ENCODE data around the gene C1GALT1.

C1GALT1 gene

GRCh38 chr7:7203813-7204575 lies 21.6 kb downstream of the C1GALT1 start:
- TF ChIP-seq CTCF (IDR thresholded peaks at IDR 0.05; ENCODE audit: insufficient read depth, low read depth, low read length, missing control alignments): no peak
- no peak for DNase-seq (ENCODE audit: low read depth)
- no peak overlapping the region for H3K4me3 ChIP-seq (ENCODE audit: low read length)

- DNase-seq (ENCODE audit: low read depth): peak; percentile 82
- no peak for TF ChIP-seq CTCF (IDR thresholded peaks at IDR 0.05; ENCODE audit: insufficient read depth, low read depth, low read length, missing control alignments)
- no peak overlapping the region for H3K4me3 ChIP-seq (ENCODE audit: low read length)
Measured at GRCh38 chr7:7207876-7208275, 25.5 kb downstream of the C1GALT1 start.

- no peak for TF ChIP-seq CTCF (IDR thresholded peaks at IDR 0.05; ENCODE audit: insufficient read depth, low read depth, low read length, missing control alignments)
- H3K4me3 ChIP-seq (ENCODE audit: low read length): no peak overlapping the region
- no peak for DNase-seq (ENCODE audit: low read depth)
Measured at GRCh38 chr7:7208520-7208919, 26.2 kb downstream of the C1GALT1 start.

GRCh38 chr7:7209412-7210050 lies 27.2 kb downstream of the C1GALT1 start:
- no peak for DNase-seq (ENCODE audit: low read depth)
- no peak overlapping the region for H3K4me3 ChIP-seq (ENCODE audit: low read length)
- no peak for TF ChIP-seq CTCF (IDR thresholded peaks at IDR 0.05; ENCODE audit: insufficient read depth, low read depth, low read length, missing control alignments)

- no peak overlapping the region for H3K4me3 ChIP-seq (ENCODE audit: low read length)
- no peak for DNase-seq (ENCODE audit: low read depth)
- no peak for TF ChIP-seq CTCF (IDR thresholded peaks at IDR 0.05; ENCODE audit: insufficient read depth, low read depth, low read length, missing control alignments)
Measured at GRCh38 chr7:7210475-7211237, 28.3 kb downstream of the C1GALT1 start.

- TF ChIP-seq CTCF (IDR thresholded peaks at IDR 0.05; ENCODE audit: insufficient read depth, low read depth, low read length, missing control alignments): no peak
- DNase-seq (ENCODE audit: low read depth): peak; percentile 32
- H3K4me3 ChIP-seq (ENCODE audit: low read length): no peak overlapping the region
Measured at GRCh38 chr7:7212612-7213011, 30.3 kb downstream of the C1GALT1 start.
